ENCODE data around the gene CCDC73.
"Not testable (repeated sequence)": the region's sequence is repeated elsewhere in the genome, so short reads cannot be mapped to it uniquely, and the experiment has no call there.

The CCDC73 gene

DNA sequence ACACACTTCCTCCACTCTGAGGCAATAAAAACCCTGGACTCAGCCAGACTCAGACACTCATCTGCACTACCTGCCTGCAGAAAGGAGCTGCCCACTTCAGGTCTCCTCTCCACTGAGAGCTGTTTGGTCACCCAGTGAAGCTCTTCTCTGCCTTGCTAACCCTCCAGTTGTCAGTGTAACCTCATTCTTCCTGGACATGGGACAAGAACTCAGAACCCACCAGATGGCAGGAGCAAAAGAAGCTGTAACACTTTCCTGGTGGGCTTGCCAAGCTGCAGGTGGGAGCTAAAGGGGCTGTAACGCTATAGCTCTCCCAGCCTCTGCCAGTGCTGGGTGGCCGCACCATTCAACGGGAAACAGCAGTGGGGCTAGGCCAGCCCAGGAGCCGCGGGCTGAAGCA lies 89.7 kb downstream of the CCDC73 start:
- no peak for DNase-seq

- no peak for DNase-seq
Measured at GRCh38 chr11:32704261-32704660, 90.2 kb downstream of the CCDC73 start.

GRCh38 chr11:32701616-32702015 lies 92.8 kb downstream of the CCDC73 start:
- no peak for DNase-seq

- DNase-seq = no peak
Measured at GRCh38 chr11:32698579-32698978, 95.9 kb downstream of the CCDC73 start.

DNA sequence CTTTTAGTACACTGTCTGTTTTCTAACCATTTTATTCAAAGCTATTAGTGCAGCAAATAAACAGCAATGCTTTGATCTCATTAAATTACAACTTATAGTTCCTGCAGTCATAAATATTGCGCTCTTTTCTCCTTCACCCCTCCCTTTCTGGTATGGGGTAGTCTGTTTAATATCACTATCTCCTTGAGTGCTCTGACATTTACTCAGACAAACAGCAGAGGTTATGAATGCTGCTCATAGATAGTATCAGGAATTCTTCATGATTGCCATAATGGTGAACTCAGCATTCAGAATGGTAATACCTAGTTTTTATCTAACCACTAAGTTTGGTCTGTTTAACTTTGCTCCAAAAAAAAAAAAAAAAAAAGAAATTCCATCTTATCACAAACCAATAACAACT lies 123.4 kb downstream of the CCDC73 start:
- no peak for DNase-seq

GRCh38 chr11:32659672-32660071 lies 134.8 kb downstream of the CCDC73 start:
- DNase-seq = peak; percentile 19

DNA sequence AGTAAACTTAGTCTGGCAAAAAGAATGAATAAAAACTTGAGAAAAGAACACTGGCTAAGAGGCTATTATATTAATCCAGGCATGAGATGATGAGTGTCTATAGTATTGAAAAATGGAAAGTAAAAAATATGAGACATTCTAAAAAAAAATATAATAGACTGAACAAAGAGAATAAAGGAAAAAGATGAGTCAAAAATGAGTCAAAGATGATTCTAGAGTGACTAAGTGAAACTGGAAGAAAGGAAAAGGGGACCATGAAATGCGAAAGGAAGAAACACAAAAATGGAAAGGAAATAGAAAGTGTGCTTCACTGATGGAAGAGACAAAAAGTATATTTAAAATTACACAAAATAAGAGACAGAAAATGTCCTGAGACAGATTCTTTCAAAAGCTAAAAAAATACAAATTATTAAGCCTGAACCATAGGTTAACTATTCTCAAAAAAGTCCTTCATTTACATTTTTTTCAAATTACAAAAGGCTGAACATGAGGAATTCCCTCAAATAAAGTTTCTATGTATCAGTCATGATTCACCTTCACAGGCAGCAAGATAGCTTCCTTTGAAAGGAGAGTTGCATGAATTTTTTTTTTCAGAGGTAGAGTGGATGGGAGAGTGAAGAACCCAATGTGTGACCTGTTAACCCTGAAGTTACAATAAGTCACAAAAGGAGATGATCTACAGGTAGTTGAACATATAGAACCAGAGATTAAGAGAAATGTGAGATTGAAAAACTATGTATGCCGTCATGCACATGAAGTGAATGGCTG lies 135.6 kb downstream of the CCDC73 start:
- no peak for DNase-seq

- no peak for DNase-seq
Measured at GRCh38 chr11:32643526-32643925, 150.9 kb downstream of the CCDC73 start.

- DNase-seq = no peak
Measured at GRCh38 chr11:32641361-32641760, 153.1 kb downstream of the CCDC73 start.

- DNase-seq = no peak
Measured at GRCh38 chr11:32635819-32636218, 158.6 kb downstream of the CCDC73 start.

- DNase-seq = peak; percentile 26
Measured at GRCh38 chr11:32630844-32631243, 163.6 kb downstream of the CCDC73 start.

DNA sequence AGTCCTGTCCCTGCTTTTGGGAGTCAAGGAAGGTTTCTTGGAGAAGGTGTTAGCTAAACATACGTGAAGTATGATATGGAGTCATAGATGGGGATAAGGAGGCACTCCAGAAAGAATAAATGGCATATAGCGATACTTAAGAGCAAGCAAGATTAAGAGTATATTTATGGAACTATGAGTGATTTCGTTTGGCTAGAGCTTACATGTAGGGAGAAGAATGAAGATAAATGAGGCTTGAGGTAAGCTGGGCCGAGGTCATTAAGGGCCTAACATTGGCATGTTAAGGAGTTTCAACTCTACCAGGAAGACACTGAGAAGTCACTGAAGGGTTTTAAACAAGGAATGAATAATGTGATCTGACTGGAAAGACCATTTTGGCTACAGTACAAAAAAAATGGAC lies 177.6 kb downstream of the CCDC73 start:
- DNase-seq = no peak

DNA sequence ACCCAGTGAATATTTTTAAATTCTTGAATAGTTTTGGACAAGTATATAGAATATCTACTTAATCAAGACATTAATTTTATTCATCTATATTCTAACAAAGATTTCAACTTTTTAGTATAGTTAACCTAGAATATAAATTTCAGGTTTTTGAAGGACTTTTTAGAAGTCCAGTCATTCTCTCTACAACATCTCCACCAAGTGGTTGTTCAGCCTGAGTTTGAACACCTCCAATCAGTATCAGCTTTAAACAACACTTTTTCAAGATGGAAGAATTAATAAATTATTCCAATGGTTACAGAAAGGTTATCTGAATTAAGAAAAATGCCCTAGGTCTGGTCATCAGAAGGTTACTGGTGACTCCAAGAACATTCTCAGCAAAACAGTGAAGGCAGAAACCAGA lies 179.0 kb downstream of the CCDC73 start:
- peak; percentile 53 for DNase-seq

DNA sequence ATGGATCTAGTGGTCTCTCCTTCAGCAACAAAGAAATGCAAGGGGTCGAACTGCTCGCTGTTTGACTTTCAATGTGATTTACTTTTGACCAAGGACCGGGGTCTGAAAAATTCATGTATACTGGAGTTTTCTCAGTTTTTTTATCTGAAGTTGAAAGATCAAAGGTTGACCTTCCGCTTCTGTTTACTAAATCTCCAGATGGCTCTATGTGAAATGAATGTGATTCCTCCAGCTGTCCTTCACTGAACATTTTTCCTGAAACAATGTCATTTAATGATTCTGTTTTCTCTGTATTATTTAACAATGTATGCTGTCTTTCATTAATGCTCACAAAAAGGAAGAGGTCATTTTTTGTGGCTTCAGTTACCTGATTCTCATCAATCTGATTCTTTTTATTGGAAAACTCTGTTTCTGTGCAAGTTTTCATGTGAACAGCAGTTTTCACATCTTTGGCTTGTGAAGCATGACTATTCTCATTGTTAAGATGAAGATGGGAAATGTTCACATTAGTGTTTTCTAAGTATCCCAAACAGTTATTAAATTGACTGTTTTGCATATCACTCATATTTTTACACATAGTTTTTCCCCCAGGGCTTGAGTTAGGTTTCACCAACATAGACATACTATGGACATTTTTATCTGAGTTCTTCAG lies 180.8 kb downstream of the CCDC73 start:
- no peak for DNase-seq

DNA sequence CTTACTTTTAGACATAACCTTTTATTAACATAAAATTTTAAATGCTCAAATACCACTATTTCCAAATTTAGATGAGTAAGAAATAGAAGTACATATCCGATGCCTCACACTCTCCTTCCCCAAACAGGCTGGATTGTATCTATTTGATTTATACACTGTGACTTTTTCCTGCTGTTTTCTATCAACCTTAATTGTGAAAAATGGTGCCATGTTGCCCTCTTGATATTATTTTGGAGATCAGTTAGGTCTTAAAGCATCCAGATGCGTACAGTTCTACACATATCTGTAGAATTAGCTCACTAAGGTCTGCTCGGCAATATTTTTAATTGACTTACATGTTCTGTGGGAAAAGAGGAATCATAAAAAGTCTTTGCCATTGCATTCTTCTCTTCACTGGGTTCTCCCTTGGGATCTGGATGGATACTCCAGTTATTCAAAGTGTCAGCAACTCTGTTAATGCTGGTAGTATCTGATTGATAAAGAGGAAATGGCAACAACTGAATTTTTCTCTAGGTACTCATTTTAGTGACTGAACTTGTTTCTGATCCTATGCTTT lies 183.6 kb downstream of the CCDC73 start:
- DNase-seq = no peak

DNA sequence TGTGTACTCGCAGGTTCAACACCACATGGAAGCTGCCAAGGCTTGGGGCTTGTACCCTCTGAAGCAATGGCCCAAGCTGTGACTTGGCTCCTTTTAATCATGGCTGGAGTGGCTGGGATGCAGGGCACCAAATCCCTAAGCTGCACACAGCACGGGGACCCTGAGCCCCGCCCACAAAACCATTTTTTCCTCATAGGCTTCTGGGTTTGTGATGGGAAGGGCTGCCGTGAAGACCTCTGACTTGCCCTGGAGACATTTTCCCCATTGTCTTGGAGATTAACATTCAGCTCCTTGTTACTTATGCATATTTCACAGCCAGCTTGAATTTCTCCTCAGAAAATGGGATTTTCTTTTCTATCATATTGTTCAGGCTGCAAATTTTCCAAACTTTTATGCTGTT lies 185.6 kb downstream of the CCDC73 start:
- not testable (repeated sequence) for DNase-seq

- no peak for DNase-seq
Measured at GRCh38 chr11:32606220-32606619, 188.2 kb downstream of the CCDC73 start.

GRCh38 chr11:32602657-32603415 lies 191.6 kb downstream of the CCDC73 start:
- peak; percentile 39 for DNase-seq

GRCh38 chr11:32597921-32598320 lies 196.5 kb downstream of the CCDC73 start:
- DNase-seq = no peak

DNA sequence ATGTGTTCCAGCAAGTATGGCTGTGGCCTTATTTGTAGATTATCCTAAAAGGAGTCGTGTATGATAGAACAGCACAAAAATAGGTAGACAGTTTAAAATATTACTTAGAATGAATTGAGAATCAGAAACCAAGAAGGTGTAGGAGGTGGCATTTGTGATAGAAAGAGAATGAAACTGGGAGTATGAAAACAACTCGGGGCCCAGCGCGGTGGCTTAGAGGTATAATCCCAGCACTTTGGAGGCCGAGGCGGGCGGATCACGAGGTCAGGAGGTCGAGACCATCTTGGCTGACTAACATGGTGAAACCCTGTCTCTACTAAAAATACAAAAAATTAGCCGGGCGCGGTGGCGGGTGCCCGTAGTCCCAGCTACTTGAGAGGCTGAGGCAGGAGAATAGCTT lies 198.3 kb downstream of the CCDC73 start:
- DNase-seq = not testable (repeated sequence)

- DNase-seq = peak; percentile 90
Measured at GRCh38 chr11:32594272-32594671, 200.2 kb downstream of the CCDC73 start.

GRCh38 chr11:32586576-32587190 lies 207.8 kb downstream of the CCDC73 start:
- peak; percentile 77 for DNase-seq

DNA sequence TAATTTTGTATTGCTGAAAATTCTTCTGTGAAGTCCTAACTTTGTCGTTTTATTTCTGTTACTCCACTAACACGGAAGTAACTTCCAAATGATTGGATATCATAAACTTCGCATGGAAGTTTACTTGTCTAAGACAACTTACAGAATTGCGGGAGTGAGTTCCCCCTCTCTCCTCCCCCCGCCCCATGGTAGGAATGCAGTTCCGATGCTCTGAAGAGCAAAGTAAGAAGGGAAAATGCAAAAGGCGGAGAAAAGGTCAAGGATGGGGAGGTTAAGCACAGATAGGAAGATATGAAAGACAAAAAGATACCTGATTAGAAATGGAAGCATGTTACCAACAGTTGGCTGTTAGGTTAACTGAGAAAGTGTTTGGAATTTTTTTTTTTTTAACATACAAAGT lies 209.5 kb downstream of the CCDC73 start:
- DNase-seq = no peak
